Measurements from ENCODE around the gene GMDS. TPM values are rescaled to one million over a fixed set of nuclear protein-coding genes. Genes with fewer than 3 reads are reported as not detected.

The GMDS gene
- total and polyA plus RNA-seq, 2 of the 13 experiments (the other 11 are each of a cell fraction or from before 2014, with no cell fraction given), result 64.4 to 112 TPM

- Histone ChIP-seq H3K27me3 (ENCODE audit: control insufficient read depth in 1 of 2, insufficient read depth in 2 of 2, low read length in 2 of 2) (no peaks in the 10 kb centered on the region), H3K4me1 (ENCODE audit: insufficient read depth, low read length) (no peaks in the 10 kb centered on the region), H4K20me1 (ENCODE audit: insufficient read depth, low read length) (peaks cover 4% of the 10 kb centered on the region; the same call in 1 of the 2 replicates), H3K9me3 (ENCODE audit: low read length) (no peaks in the 10 kb centered on the region), H3K4me2 (ENCODE audit: low read depth, low read length) (no peak overlapping the region), H3K9ac (ENCODE audit: insufficient read depth, low read depth, low read length) (no peak overlapping the region), H3K4me3 (replicated peaks in 1 of 3; ENCODE audit: insufficient read depth in 1 of 3, low read depth in 2 of 3, low read length in 3 of 3) (no peak overlapping the region), H3K27ac (ENCODE audit: extremely low read length, insufficient read depth, low read length) (no peak overlapping the region), H3K79me2 (ENCODE audit: insufficient read depth, low read length) (no peaks in the 10 kb centered on the region), H2AFZ (ENCODE audit: low read length) (no peak overlapping the region), H3K36me3 (replicated peaks in 1 of 2; ENCODE audit: control insufficient read depth in 1 of 2, insufficient read depth in 2 of 2, low read length in 2 of 2) (peaks cover 2 to 22% of the 10 kb centered on the region in 2 experiments; a peak in 4 of 5 replicates)
- TF ChIP-seq ZNF12 (CRISPR knock-in tag; IDR thresholded peaks at IDR 0.05), result no peak
- TF ChIP-seq DBP (CRISPR knock-in tag; IDR thresholded peaks at IDR 0.05; ENCODE audit: not compliant biosample characterization), result no peak
- no peak for TF ChIP-seq GZF1 (CRISPR knock-in tag; IDR thresholded peaks at IDR 0.05)
- no peak for TF ChIP-seq MAX (IDR thresholded peaks at IDR 0.05)
- TF ChIP-seq ONECUT2 (CRISPR knock-in tag; IDR thresholded peaks at IDR 0.05), result no peak
- TF ChIP-seq ADNP (CRISPR knock-in tag; IDR thresholded peaks at IDR 0.05), result no peak
- TF ChIP-seq ZBTB21 (CRISPR knock-in tag; IDR thresholded peaks at IDR 0.05), result no peak
- no peak for TF ChIP-seq ZMYM3 (CRISPR knock-in tag; IDR thresholded peaks at IDR 0.05)
- TF ChIP-seq CCDC6 (CRISPR knock-in tag; IDR thresholded peaks at IDR 0.05), result no peak
- TF ChIP-seq WIZ (CRISPR knock-in tag; IDR thresholded peaks at IDR 0.05), result no peak
- intact Hi-C loops (cut with micrococcal nuclease; ENCODE audit: unreplicated experiment) (no loop called here), in situ Hi-C loops (cut with HindIII; ENCODE audit: extremely low pct_ligation_motif_present, low pct_unique_long_range_greater_than_20kb) (no loop called here)
- ChIA-PET CTCF (ENCODE audit: low intra/inter-chr PET ratio, low total read pairs) (no interaction called here), POLR2A (no interaction called here)
- no TSS peak for BruUV-seq (replicated peaks)
- DNase-seq (ENCODE audit: low spot score) (no peak), ATAC-seq (no peak), FAIRE-seq (no peak)
These were observed 406.0 kb downstream of the GMDS start for GRCh38 chr6:1839361-1839760.
